ENCODE results near the gene DONSON.

Gene DONSON

GRCh38 chr21:33552999-33553598, 35.4 kb downstream of the DONSON start:
- TF ChIP-seq CTCF (conservative IDR thresholded peaks at IDR 0.05; ENCODE audit: low read depth, low read length), result no peak
- no peak overlapping the region for H3K4me3 ChIP-seq (ENCODE audit: low read depth, low read length)
- no peak for DNase-seq (ENCODE audit: low read depth)

DNA sequence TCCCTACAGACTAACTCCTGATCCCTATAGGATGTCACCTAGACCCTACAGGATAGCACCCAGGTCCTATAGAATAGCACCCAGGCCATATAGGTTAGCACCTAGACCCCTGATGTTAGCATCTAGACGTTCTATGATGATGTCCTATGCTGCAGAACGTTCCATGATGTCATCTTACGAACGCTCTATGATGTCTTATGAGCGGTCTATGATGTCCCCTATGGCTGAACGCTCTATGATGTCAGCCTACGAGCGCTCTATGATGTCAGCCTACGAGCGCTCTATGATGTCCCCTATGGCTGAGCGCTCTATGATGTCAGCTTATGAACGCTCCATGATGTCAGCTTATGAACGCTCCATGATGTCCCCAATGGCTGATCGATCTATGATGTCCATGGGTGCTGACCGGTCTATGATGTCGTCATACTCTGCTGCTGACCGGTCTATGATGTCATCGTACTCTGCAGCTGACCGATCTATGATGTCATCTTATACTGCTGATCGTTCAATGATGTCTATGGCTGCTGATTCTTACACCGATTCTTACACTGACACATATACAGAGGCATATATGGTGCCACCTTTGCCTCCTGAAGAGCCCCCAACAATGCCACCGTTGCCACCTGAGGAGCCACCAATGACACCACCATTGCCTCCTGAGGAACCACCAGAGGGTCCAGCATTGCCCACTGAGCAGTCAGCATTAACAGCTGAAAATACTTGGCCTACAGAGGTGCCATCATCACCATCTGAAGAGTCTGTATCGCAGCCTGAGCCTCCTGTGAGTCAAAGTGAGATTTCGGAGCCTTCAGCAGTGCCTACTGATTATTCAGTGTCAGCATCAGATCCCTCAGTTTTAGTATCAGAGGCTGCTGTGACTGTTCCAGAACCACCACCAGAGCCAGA, 36.1 kb downstream of the DONSON start:
- H3K4me3 ChIP-seq (ENCODE audit: low read depth, low read length), result no peak overlapping the region
- DNase-seq (ENCODE audit: low read depth), result no peak
- TF ChIP-seq CTCF (conservative IDR thresholded peaks at IDR 0.05; ENCODE audit: low read depth, low read length), result no peak

GRCh38 chr21:33551664-33552063, 36.8 kb downstream of the DONSON start:
- no peak for DNase-seq (ENCODE audit: low read depth)
- no peak for TF ChIP-seq CTCF (conservative IDR thresholded peaks at IDR 0.05; ENCODE audit: low read depth, low read length)
- no peak overlapping the region for H3K4me3 ChIP-seq (ENCODE audit: low read depth, low read length)

DNA sequence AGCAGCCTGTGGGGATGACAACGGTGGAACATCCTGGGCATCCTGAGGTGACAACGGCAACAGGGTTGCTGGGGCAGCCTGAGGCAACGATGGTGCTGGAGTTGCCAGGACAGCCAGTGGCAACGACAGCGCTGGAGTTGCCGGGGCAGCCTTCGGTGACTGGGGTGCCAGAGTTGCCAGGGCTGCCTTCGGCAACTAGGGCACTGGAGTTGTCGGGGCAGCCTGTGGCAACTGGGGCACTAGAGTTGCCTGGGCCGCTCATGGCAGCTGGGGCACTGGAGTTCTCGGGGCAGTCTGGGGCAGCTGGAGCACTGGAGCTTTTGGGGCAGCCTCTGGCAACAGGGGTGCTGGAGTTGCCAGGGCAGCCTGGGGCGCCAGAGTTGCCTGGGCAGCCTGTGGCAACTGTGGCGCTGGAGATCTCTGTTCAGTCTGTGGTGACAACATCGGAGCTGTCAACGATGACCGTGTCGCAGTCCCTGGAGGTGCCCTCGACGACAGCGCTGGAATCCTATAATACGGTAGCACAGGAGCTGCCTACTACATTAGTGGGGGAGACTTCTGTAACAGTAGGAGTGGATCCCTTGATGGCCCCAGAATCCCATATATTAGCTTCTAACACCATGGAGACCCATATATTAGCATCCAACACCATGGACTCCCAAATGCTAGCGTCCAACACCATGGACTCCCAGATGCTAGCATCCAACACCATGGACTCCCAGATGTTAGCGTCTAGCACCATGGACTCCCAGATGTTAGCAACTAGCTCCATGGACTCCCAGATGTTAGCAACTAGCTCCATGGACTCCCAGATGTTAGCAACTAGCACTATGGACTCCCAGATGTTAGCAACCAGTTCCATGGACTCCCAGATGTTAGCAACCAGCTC, 37.5 kb downstream of the DONSON start:
- no peak for TF ChIP-seq CTCF (conservative IDR thresholded peaks at IDR 0.05; ENCODE audit: low read depth, low read length)
- no peak for DNase-seq (ENCODE audit: low read depth)
- H3K4me3 ChIP-seq (ENCODE audit: low read depth, low read length), result no peak overlapping the region

- DNase-seq (ENCODE audit: low read depth), result no peak
- no peak overlapping the region for H3K4me3 ChIP-seq (ENCODE audit: low read depth, low read length)
- no peak for TF ChIP-seq CTCF (conservative IDR thresholded peaks at IDR 0.05; ENCODE audit: low read depth, low read length)
Observed at GRCh38 chr21:33549848-33550771, 38.4 kb downstream of the DONSON start.

- no peak for DNase-seq (ENCODE audit: low read depth)
- no peak overlapping the region for H3K4me3 ChIP-seq (ENCODE audit: low read depth, low read length)
- no peak for TF ChIP-seq CTCF (conservative IDR thresholded peaks at IDR 0.05; ENCODE audit: low read depth, low read length)
Observed at GRCh38 chr21:33546086-33546485, 42.4 kb downstream of the DONSON start.

All from choroid plexus epithelial cell (primary cell).